Karpas-422 (cell line): ENCODE results near the gene MGMT. TPM values are rescaled to one million over a fixed set of nuclear protein-coding genes. Genes with fewer than 3 reads are reported as not detected.

Experiments used
- DNase-seq: peaks from one replicate; pipeline ENCODE4 v3.0.0-alpha.2; 2015
- H2AFZ ChIP-seq: fragments of 200-600 bp; sonication (generic); 2 replicates; pipeline ENCODE4 v1.6.1; 2014; ENCODE audit warnings: antibody characterized with exemption, low read length, mixed read lengths
- H3K27ac ChIP-seq: fragments of 200-600 bp; sonication (generic); 2 replicates; pipeline ENCODE4 v1.5.1; 2014; ENCODE audit warnings: mild to moderate bottlenecking, low read length, moderate library complexity
- H3K27me3 ChIP-seq: fragments of 200-600 bp; sonication (generic); 2 replicates; pipeline ENCODE4 v1.6.1; 2014; ENCODE audit warnings: low read length, mixed read lengths
- H3K36me3 ChIP-seq: fragments of 200-600 bp; sonication (generic); 2 replicates; pipeline ENCODE4 v1.6.1; 2014; ENCODE audit warnings: low read length, mixed read lengths; ENCODE audit not compliant: insufficient read depth
- H3K4me1 ChIP-seq: fragments of 200-600 bp; sonication (generic); 2 replicates; pipeline ENCODE4 v1.6.1; 2014; ENCODE audit warnings: mild to moderate bottlenecking, low read length, mixed read lengths
- H3K4me2 ChIP-seq: fragments of 200-600 bp; sonication (generic); 2 replicates; pipeline ENCODE4 v1.6.1; 2014; ENCODE audit warnings: low read length, low read depth, mild to moderate bottlenecking; ENCODE audit not compliant: poor library complexity, severe bottlenecking
- H3K4me3 ChIP-seq: fragments of 200-600 bp; sonication (generic); 2 replicates; pipeline ENCODE4 v1.5.1; 2014; ENCODE audit warnings: mild to moderate bottlenecking, antibody characterized with exemption, low read length, mixed read lengths
- H3K79me2 ChIP-seq: fragments of 200-600 bp; sonication (generic); 2 replicates; pipeline ENCODE4 v1.6.1; 2014; ENCODE audit warnings: mild to moderate bottlenecking, low read length, mixed read lengths
- H3K9ac ChIP-seq: fragments of 200-600 bp; sonication (generic); 2 replicates; pipeline ENCODE4 v1.6.0; 2014; ENCODE audit warnings: low read length
- H3K9me2 ChIP-seq: fragments of 200-600 bp; sonication (generic), shearing (Covaris generic); replicated peaks from 2 replicates; pipeline ENCODE4 v1.6.0; 2014; ENCODE audit warnings: mild to moderate bottlenecking, low read length, moderate library complexity; ENCODE audit not compliant: insufficient read depth
- H3K9me3 ChIP-seq: fragments of 300-700, 200-600 bp; sonication (generic); 2 replicates; pipeline ENCODE4 v1.6.1; 2014; ENCODE audit warnings: low read length, mixed read lengths
- H4K20me1 ChIP-seq: fragments of 200-600 bp; sonication (generic); 2 replicates; pipeline ENCODE4 v1.6.1; 2014; ENCODE audit warnings: mild to moderate bottlenecking, antibody characterized with exemption, low read length, low read depth; ENCODE audit not compliant: insufficient read depth
- total RNA-seq: library from RNA; depleted of rRNA; stranded (reverse); fragments of >200 nt; shearing (Covaris generic); gene quantifications from 2 replicates; pipeline ENCODE4 v1.2.3, GENCODE V29; 2014; ENCODE audit warnings: low replicate concordance

MGMT gene
- total RNA-seq, 1 experiment from 2014 or later, result 22.5 TPM

DNA sequence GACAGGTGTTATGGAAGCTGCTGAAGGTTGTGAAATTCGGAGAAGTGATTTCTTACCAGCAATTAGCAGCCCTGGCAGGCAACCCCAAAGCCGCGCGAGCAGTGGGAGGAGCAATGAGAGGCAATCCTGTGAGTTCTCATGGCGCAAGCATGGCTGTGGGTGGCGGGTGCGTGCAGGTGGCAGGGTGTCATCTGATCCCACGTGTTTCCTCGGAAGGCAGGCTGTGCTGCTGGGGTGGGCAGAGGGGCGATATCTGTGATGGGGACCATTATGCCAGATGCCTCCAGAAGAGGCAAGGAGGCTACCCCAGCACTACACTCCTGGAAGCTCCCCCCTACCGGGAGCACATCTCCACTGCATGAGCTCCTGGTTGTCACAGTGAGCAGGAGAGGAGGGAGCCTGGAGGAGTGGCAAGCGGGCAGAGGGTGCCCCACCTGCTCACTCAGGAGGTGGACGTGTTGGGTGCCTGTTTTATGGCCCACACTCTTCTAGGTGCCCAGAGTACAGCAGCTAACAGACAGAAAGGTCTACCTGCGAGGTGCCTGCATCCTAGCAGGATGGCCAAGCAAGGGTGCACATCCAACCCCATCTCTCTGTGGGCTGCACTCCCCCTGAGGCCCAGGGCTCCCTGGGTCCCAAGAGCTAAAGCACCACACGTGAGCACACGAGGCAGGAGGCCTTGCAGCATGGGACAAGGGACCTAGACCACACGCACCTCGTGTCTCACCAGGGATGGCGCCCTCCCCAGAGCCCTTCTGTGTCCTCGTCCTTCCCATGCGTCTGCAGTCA is 292.4 kb downstream of the MGMT start:
- no peak overlapping the region for H3K9ac ChIP-seq
- H3K4me3 ChIP-seq, result no peak overlapping the region
- H3K4me1 ChIP-seq, result no peaks in the 10 kb centered on the region
- H3K9me3 ChIP-seq, result peaks cover 9% of the 10 kb centered on the region
- no peaks in the 10 kb centered on the region for H3K36me3 ChIP-seq
- H3K9me2 ChIP-seq, result no peaks in the 10 kb centered on the region
- H4K20me1 ChIP-seq, result no peaks in the 10 kb centered on the region
- no peak overlapping the region for H3K27ac ChIP-seq
- no peaks in the 10 kb centered on the region for H3K27me3 ChIP-seq
- H2AFZ ChIP-seq, result no peak overlapping the region
- no peak for DNase-seq
- no peaks in the 10 kb centered on the region for H3K79me2 ChIP-seq
- no peak overlapping the region for H3K4me2 ChIP-seq

DNA sequence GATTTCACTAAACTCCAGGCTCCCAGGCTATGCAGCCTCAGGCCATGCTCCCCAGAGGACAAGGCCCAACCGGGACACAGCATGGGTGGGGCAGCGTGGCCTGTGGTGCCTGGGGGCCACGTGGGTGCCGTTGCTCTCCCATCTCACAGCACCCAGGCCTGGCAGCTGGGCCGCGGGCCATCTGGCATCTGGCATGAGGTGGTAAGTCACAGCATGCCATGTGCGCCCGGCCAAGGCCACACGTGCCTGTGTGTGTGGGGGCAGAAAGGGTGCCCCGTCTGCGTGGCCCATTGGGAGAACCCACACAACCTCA is 292.9 kb downstream of the MGMT start:
- Histone ChIP-seq H4K20me1 (no peaks in the 10 kb centered on the region), H3K79me2 (no peaks in the 10 kb centered on the region), H3K36me3 (no peaks in the 10 kb centered on the region), H3K4me1 (no peaks in the 10 kb centered on the region), H3K9me3 (peaks cover 12% of the 10 kb centered on the region), H3K4me3 (no peak overlapping the region), H3K4me2 (no peak overlapping the region), H3K9me2 (no peaks in the 10 kb centered on the region), H3K27ac (no peak overlapping the region), H2AFZ (no peak overlapping the region), H3K27me3 (no peaks in the 10 kb centered on the region), H3K9ac (no peak overlapping the region)
- DNase-seq, result no peak

- no peaks in the 10 kb centered on the region for H3K79me2 ChIP-seq
- H3K36me3 ChIP-seq, result no peaks in the 10 kb centered on the region
- no peaks in the 10 kb centered on the region for H3K4me1 ChIP-seq
- no peak overlapping the region for H3K27ac ChIP-seq
- no peak overlapping the region for H3K4me3 ChIP-seq
- no peak overlapping the region for H2AFZ ChIP-seq
- no peaks in the 10 kb centered on the region for H3K9me2 ChIP-seq
- H4K20me1 ChIP-seq, result no peaks in the 10 kb centered on the region
- H3K9me3 ChIP-seq, result peaks cover 12% of the 10 kb centered on the region
- no peaks in the 10 kb centered on the region for H3K27me3 ChIP-seq
- no peak overlapping the region for H3K9ac ChIP-seq
- no peak overlapping the region for H3K4me2 ChIP-seq
- no peak for DNase-seq
Measured at GRCh38 chr10:129760416-129760815, 293.4 kb downstream of the MGMT start.

DNA sequence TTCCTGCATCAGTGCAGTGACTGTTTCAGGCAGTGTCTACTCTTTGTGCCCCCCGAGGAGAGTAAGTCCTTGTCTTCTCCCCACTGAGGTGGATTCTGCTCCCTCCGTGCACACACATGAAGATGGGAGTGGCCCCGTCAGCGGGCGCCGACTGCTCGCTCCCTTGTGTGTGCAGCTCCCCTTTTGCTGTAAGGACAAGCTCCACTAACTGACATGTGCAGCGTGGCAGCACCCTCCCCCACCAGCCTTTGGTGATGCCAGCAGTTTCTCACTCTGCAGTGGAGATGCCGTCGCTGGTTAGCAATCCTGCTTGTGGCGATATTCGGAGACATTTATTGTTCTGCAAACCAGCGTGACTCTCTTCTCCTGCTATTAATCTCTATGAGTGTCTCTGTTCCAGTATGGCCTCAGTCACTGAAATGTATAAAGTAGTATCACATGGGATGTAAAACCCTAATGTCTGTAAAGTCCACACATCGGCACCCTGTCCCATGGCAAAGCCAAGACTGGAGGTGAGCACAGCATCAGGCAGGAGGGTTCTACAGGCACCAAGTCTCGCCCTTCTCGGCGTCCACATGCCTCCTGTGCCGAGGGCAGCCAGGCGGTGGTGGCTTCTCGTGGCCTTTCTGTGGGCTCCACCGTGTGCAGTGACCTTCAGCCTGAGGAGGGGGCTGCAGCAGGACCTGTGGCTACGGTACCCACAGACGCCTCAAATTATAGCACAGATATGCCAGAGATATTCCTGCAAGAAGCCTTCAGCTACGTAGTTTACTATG is 294.3 kb downstream of the MGMT start:
- no peaks in the 10 kb centered on the region for H4K20me1 ChIP-seq
- no peak overlapping the region for H2AFZ ChIP-seq
- no peaks in the 10 kb centered on the region for H3K79me2 ChIP-seq
- no peak for DNase-seq
- H3K4me3 ChIP-seq, result no peak overlapping the region
- no peak overlapping the region for H3K27ac ChIP-seq
- H3K4me2 ChIP-seq, result no peak overlapping the region
- peaks cover 18% of the 10 kb centered on the region for H3K9me3 ChIP-seq
- H3K9me2 ChIP-seq, result no peaks in the 10 kb centered on the region
- no peaks in the 10 kb centered on the region for H3K4me1 ChIP-seq
- no peaks in the 10 kb centered on the region for H3K36me3 ChIP-seq
- no peaks in the 10 kb centered on the region for H3K27me3 ChIP-seq
- no peak overlapping the region for H3K9ac ChIP-seq

DNA sequence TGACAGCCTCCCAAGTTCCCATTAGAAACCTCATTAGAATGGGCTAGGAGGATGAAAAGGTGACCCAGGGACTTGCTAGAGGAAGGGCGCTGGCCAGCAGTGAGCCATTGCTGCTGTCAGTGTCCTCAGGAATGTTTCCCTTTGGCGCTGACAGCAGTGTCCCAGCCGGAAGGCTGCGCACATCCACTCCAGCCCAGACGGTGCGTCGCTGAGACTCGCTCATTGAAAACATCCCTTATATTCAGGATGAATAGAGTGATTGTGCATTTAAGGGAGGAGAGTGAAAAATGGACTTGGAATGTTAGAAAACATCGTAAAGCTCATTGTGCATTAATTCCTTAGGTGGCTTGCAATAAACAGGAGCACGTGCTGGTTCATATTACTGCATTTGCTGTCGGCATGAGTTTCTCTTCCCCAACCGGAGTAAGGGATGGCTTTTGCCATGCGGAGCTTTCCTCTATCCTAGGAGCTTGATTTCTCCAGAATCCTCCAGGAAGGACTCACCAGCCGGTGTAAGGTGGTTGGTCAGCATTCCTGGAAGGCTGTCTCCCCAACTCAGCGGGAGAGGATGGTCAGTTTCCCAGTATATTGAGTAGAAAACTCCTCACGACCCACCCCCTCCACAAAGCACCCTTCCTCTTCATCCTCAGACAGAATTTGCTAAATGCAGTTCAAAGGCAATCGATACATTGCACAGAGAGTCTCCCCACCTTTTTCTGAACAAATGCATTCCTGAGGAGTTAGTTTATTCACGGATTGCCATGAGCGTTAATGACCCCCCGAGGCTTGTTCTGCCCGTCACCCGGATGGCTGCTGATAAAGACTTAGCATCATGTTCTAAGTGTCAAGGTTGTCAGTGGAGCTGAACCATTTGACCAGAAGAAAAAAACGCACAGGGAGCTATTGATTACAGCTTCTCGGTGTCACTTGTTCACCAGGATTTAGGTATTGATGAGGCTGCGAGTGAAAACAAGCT is 295.2 kb downstream of the MGMT start:
- H3K36me3 ChIP-seq, result no peaks in the 10 kb centered on the region
- no peak for DNase-seq
- H4K20me1 ChIP-seq, result no peaks in the 10 kb centered on the region
- H3K27ac ChIP-seq, result no peak overlapping the region
- no peaks in the 10 kb centered on the region for H3K9me2 ChIP-seq
- no peak overlapping the region for H3K4me3 ChIP-seq
- peaks cover 20% of the 10 kb centered on the region for H3K9me3 ChIP-seq
- H3K79me2 ChIP-seq, result no peaks in the 10 kb centered on the region
- H3K4me1 ChIP-seq, result no peaks in the 10 kb centered on the region
- H3K27me3 ChIP-seq, result no peaks in the 10 kb centered on the region
- no peak overlapping the region for H2AFZ ChIP-seq
- H3K9ac ChIP-seq, result no peak overlapping the region
- H3K4me2 ChIP-seq, result no peak overlapping the region

DNA sequence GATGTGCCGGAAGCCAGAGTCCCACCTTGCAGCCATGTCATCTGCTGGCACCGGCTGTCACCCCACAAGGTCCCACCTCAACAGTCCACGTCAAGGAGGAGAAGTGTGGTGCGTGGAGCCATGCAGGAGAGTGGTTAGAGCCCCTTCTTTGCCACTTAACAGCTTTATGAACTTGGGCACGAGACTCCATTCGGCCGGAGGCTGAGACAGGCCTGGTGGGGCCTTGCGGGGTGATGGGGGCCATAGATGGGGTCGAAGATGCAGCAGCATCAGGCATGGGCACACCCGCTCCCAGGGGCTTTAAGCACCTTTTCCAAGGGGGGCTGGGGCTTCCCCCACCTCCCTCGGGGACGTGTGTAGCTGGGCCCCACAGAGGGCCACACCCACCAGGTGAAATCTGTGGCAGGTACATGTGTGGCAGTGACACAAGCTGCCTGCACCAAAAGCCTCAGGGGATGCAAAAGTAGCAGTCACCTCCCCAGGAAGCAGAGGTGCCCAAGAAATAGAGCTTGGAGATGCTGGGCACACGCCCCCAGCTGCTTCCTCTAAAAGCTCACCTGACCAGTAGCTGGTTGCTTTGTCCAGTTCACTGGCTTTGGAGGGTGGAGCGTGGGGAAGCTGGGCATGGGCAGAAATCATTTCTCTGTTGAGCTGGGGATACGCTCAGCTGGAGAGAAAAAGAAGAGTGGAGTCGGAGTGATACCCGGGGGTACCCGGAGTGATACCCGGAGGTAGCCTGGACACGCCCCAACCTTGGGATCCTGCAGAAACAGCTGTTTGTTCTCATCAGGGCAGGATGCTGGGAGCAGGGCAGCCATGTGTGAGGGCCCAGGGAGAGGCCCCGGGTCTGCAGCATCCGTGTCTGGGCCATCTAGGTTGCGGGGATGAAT is 297.2 kb downstream of the MGMT start:
- Histone ChIP-seq H3K36me3 (no peaks in the 10 kb centered on the region), H3K9me3 (peaks cover 23% of the 10 kb centered on the region), H3K9me2 (no peaks in the 10 kb centered on the region), H3K9ac (no peak overlapping the region), H3K27me3 (no peaks in the 10 kb centered on the region), H3K4me1 (no peaks in the 10 kb centered on the region), H3K4me2 (no peak overlapping the region), H3K79me2 (no peaks in the 10 kb centered on the region), H2AFZ (no peak overlapping the region), H3K4me3 (no peak overlapping the region), H4K20me1 (no peaks in the 10 kb centered on the region), H3K27ac (no peak overlapping the region)
- DNase-seq, result no peak

DNA sequence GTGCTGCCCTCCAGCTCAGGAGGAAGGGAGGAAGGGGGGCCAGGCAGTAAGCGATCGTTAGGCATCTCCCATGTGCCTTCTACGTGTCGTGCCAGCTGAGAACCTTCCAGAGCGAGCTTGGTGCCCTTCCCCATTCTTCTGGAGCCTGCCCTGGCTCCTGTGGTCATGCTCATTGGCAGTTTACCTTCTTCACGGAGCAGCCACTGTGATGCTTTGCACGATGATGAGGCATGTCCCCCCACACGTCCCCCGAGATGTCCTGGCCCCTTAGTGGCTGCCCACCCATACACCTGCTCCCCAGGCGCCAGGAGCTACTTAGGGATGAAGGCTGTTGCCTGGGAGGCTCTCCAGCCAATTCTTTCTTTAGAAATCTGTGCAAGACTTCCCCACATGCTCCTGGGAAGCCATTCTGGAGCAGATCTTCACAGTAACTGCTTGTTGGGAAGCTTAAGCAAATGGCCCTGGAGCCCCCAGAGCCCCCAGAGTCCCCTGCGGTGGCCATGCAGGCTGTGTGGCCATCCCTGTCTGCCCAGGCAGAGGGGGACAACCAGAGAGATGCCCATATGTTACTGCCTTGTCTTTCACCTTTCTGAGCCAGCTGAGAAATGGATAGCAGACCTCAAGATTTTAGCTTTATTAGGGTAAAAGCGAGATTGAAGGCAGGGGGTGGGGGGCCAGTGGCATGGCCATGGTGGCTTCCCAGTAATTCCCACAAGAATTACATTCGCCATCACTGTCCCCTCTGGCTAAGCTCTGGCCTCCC is 298.0 kb downstream of the MGMT start:
- Histone ChIP-seq H3K27ac (no peak overlapping the region), H3K4me3 (no peak overlapping the region), H4K20me1 (no peaks in the 10 kb centered on the region), H3K9ac (no peak overlapping the region), H3K36me3 (no peaks in the 10 kb centered on the region), H3K79me2 (no peaks in the 10 kb centered on the region), H3K4me2 (no peak overlapping the region), H3K9me2 (no peaks in the 10 kb centered on the region), H3K4me1 (no peaks in the 10 kb centered on the region), H2AFZ (no peak overlapping the region), H3K27me3 (no peaks in the 10 kb centered on the region), H3K9me3 (peaks cover 23% of the 10 kb centered on the region)
- no peak for DNase-seq
